NT2/D1 (cell line): Measurements from ENCODE around the gene ADM2.

Experiments used
- DNase-seq: peaks from one replicate; pipeline ENCODE4 v3.0.0-alpha.2; 2011; ENCODE audit warnings: low read depth, low spot score
- H3K27me3 ChIP-seq: 2 replicates; pipeline ENCODE4 v1.6.0; 2011; ENCODE audit warnings: mild to moderate bottlenecking; ENCODE audit not compliant: insufficient read length, insufficient read depth
- H3K36me3 ChIP-seq: 2 replicates; pipeline ENCODE4 v1.6.1; 2011; ENCODE audit warnings: mild to moderate bottlenecking, low read length, mixed read lengths; ENCODE audit not compliant: insufficient read depth, insufficient read length
- H3K4me1 ChIP-seq: 2 replicates; pipeline ENCODE4 v1.5.1; 2011; ENCODE audit not compliant: insufficient read depth, insufficient read length
- H3K4me3 ChIP-seq: 2 replicates; pipeline ENCODE4 v1.5.1; 2011; ENCODE audit warnings: low read depth; ENCODE audit not compliant: insufficient read length
- H3K9ac ChIP-seq: 2 replicates; pipeline ENCODE4 v1.6.0; 2011; ENCODE audit warnings: low read depth; ENCODE audit not compliant: insufficient read length
- H3K9me3 ChIP-seq: 2 replicates; pipeline ENCODE4 v1.5.1; 2011; ENCODE audit warnings: mild to moderate bottlenecking, low read length; ENCODE audit not compliant: insufficient read depth
- SUZ12 ChIP-seq: IDR thresholded peaks from 2 replicates; pipeline ENCODE4 v1.6.1; 2011; ENCODE audit not compliant: insufficient read length, insufficient read depth; ENCODE audit errors: extremely low read depth
- YY1 ChIP-seq: IDR thresholded peaks from 2 replicates; pipeline ENCODE4 v1.6.1; 2011; ENCODE audit not compliant: insufficient read length, insufficient read depth
- ZNF274 ChIP-seq: IDR thresholded peaks from 2 replicates; pipeline ENCODE4 v1.6.1; 2011; ENCODE audit warnings: mild to moderate bottlenecking, low read depth, low read length

Gene ADM2

GRCh38 chr22:50483977-50484853 is 2.9 kb downstream of the ADM2 start:
- no peak for DNase-seq
- no peaks in the 10 kb centered on the region for H3K9me3 ChIP-seq
- peaks cover 6% of the 10 kb centered on the region for H3K4me1 ChIP-seq
- H3K9ac ChIP-seq = no peak overlapping the region
- peaks cover 21% of the 10 kb centered on the region for H3K27me3 ChIP-seq
- no peak overlapping the region for H3K4me3 ChIP-seq
- TF ChIP-seq SUZ12 (no peak), ZNF274 (no peak), YY1 (no peak)
- peaks cover 3% of the 10 kb centered on the region for H3K36me3 ChIP-seq

GRCh38 chr22:50485221-50486131 is 4.1 kb downstream of the ADM2 start:
- no peak for DNase-seq
- H3K27me3 ChIP-seq = peaks cover 12% of the 10 kb centered on the region
- no peaks in the 10 kb centered on the region for H3K9me3 ChIP-seq
- no peak overlapping the region for H3K9ac ChIP-seq
- TF ChIP-seq YY1 (no peak), SUZ12 (no peak), ZNF274 (no peak)
- peaks cover 3% of the 10 kb centered on the region for H3K36me3 ChIP-seq
- H3K4me3 ChIP-seq = no peak overlapping the region
- peaks cover 6% of the 10 kb centered on the region for H3K4me1 ChIP-seq

GRCh38 chr22:50486561-50487289 is 5.4 kb downstream of the ADM2 start, which contains the start of gene MIOX:
TSS of gene MIOX (plus strand) at chr22:50486859. CDS start at chr22:50486898, 39 bp downstream.
- Histone ChIP-seq H3K4me3 (no peak within 1 kb of the TSS), H3K36me3 (peaks cover 3% of the 10 kb centered on the region), H3K9ac (no peak within 1 kb of the TSS), H3K4me1 (peaks cover 6% of the 10 kb centered on the region), H3K27me3 (peaks cover 2% of the 10 kb centered on the region), H3K9me3 (no peaks in the 10 kb centered on the region)
- no peak for TF ChIP-seq ZNF274
- no peak for TF ChIP-seq SUZ12
- no peak for DNase-seq

GRCh38 chr22:50487290-50488005 is 6.1 kb downstream of the ADM2 start:
- no peak overlapping the region for H3K9ac ChIP-seq
- no peak overlapping the region for H3K4me3 ChIP-seq
- H3K4me1 ChIP-seq = peaks cover 4% of the 10 kb centered on the region
- peaks cover 3% of the 10 kb centered on the region for H3K36me3 ChIP-seq
- no peaks in the 10 kb centered on the region for H3K9me3 ChIP-seq
- TF ChIP-seq YY1 (no peak), ZNF274 (no peak), SUZ12 (no peak)
- no peak for DNase-seq
- no peaks in the 10 kb centered on the region for H3K27me3 ChIP-seq

GRCh38 chr22:50488006-50488677 is 6.8 kb downstream of the ADM2 start:
- Histone ChIP-seq H3K36me3 (peaks cover 3% of the 10 kb centered on the region), H3K27me3 (no peaks in the 10 kb centered on the region), H3K9ac (no peak overlapping the region), H3K4me1 (peaks cover 4% of the 10 kb centered on the region), H3K9me3 (no peaks in the 10 kb centered on the region), H3K4me3 (no peak overlapping the region)
- no peak for TF ChIP-seq YY1
- no peak for TF ChIP-seq SUZ12
- no peak for TF ChIP-seq ZNF274
- DNase-seq = no peak

- peaks cover 4% of the 10 kb centered on the region for H3K4me1 ChIP-seq
- TF ChIP-seq YY1 = no peak
- TF ChIP-seq ZNF274 = no peak
- TF ChIP-seq SUZ12 = no peak
- no peak for DNase-seq
- no peak overlapping the region for H3K4me3 ChIP-seq
- H3K27me3 ChIP-seq = no peaks in the 10 kb centered on the region
- no peak overlapping the region for H3K9ac ChIP-seq
- no peaks in the 10 kb centered on the region for H3K36me3 ChIP-seq
- no peaks in the 10 kb centered on the region for H3K9me3 ChIP-seq
These were observed 7.5 kb downstream of the ADM2 start for GRCh38 chr22:50488886-50489285.
